H1 (cell line): ENCODE measurements around the gene GFAP. TPM values are rescaled to one million over a fixed set of nuclear protein-coding genes. Genes with fewer than 3 reads are reported as not detected.

Source experiments
- CTCF ChIA-PET: fragments of 300-600 bp; sonication (Branson Sonifier 250); formaldehyde crosslinking; loops from one replicate; lab custom pipeline; 2021; ENCODE audit not compliant: partially characterized antibody; lab: Charles Lee
- POLR2A ChIA-PET: fragments of 300-600 bp; sonication (Branson Sonifier 250); formaldehyde crosslinking; loops from one replicate; lab custom pipeline; 2021; ENCODE audit warnings: inconsistent platforms; ENCODE audit not compliant: partially characterized antibody; lab: Charles Lee
- DNase-seq, 2 experiments: peaks; one replicate each; pipeline versions ENCODE4 v3.0.0 to v3.0.0-alpha.2; 2010 to 2022; ENCODE audit warnings: low spot score in 2 of 2, low read depth in 1 of 2, mixed read lengths in 1 of 2
- FAIRE-seq: peaks from 2 replicates; lab custom pipeline; 2011; peaks lifted over from hg19 to GRCh38; lab: Jason Lieb, UNC
- H2AFZ ChIP-seq: 2 replicates; pipeline ENCODE4 v1.8.1; 2012; ENCODE audit warnings: low read length, inconsistent platforms
- H2AK5ac ChIP-seq: 2 replicates; pipeline ENCODE4 v1.6.1; 2013; ENCODE audit warnings: low read depth, low read length
- H2BK120ac ChIP-seq: replicated peaks from 2 replicates; pipeline ENCODE3; 2013; ENCODE audit warnings: low read depth, low read length, inconsistent platforms
- H2BK12ac ChIP-seq: 2 replicates; pipeline ENCODE4 v1.6.1; 2013; ENCODE audit warnings: low read depth, low read length
- H2BK15ac ChIP-seq: 2 replicates; pipeline ENCODE4 v1.6.1; 2013; ENCODE audit warnings: low read length
- H2BK20ac ChIP-seq: 2 replicates; pipeline ENCODE4 v1.6.1; 2013; ENCODE audit warnings: low read length
- H2BK5ac ChIP-seq: 2 replicates; pipeline ENCODE4 v1.6.1; 2013; ENCODE audit warnings: low read depth, low read length
- H3K14ac ChIP-seq: 2 replicates; pipeline ENCODE4 v1.6.1; 2013; ENCODE audit warnings: inconsistent platforms; ENCODE audit not compliant: insufficient read length
- H3K18ac ChIP-seq: 2 replicates; pipeline ENCODE4 v1.6.1; 2013; ENCODE audit warnings: low read length; ENCODE audit errors: extremely low read depth
- H3K23ac ChIP-seq: 2 replicates; pipeline ENCODE4 v1.6.1; 2013; ENCODE audit warnings: inconsistent platforms; ENCODE audit not compliant: insufficient read length
- H3K23me2 ChIP-seq: 2 replicates; pipeline ENCODE4 v1.6.1; 2013; ENCODE audit warnings: low read depth, low read length
- H3K27ac ChIP-seq: 2 replicates; pipeline ENCODE4 v1.6.1; 2011; ENCODE audit warnings: low read depth, low read length, inconsistent platforms
- H3K27me3 ChIP-seq, 4 experiments: replicated peaks in 1 of 4; 1 replicate in 1 of 4; 2 replicates in 3 of 4; pipeline versions ENCODE4 v1.6.1 to v1.8.1; 2011 to 2013; ENCODE audit warnings: low read length in 3 of 4, mild to moderate bottlenecking in 3 of 4, inconsistent platforms in 2 of 4, mixed read lengths in 2 of 4, moderate library complexity in 1 of 4; ENCODE audit not compliant: control insufficient read depth in 3 of 4, insufficient read depth in 3 of 4; ENCODE audit errors: extremely low read depth in 1 of 4
- H3K36me3 ChIP-seq, 4 experiments: 2 replicates each; pipeline versions ENCODE4 v1.6.1 to v1.8.1; 2011 to 2013; ENCODE audit warnings: mild to moderate bottlenecking in 4 of 4, low read length in 3 of 4, moderate library complexity in 2 of 4, control low read depth in 1 of 4, inconsistent platforms in 1 of 4; ENCODE audit not compliant: insufficient read depth in 4 of 4, control insufficient read depth in 2 of 4
- H3K4ac ChIP-seq: replicated peaks from 2 replicates; pipeline ENCODE3; 2013; ENCODE audit warnings: low read length, low read depth, mixed read lengths, inconsistent platforms; ENCODE audit not compliant: insufficient read length
- H3K4me1 ChIP-seq, 4 experiments: replicated peaks in 1 of 4; 1 replicate in 1 of 4; 2 replicates in 3 of 4; pipeline versions ENCODE4 v1.6.1 to v1.8.1; 2011 to 2013; ENCODE audit warnings: low read length in 3 of 4, inconsistent platforms in 2 of 4, mixed read lengths in 1 of 4; ENCODE audit not compliant: insufficient read depth in 4 of 4, control insufficient read depth in 3 of 4
- H3K4me2 ChIP-seq, 2 experiments: 2 replicates each; pipeline versions ENCODE4 v1.6.1 to v1.8.1; 2011 to 2013; ENCODE audit warnings: low read depth in 2 of 2, low read length in 2 of 2, control low read depth in 1 of 2, inconsistent platforms in 1 of 2, mild to moderate bottlenecking in 1 of 2; ENCODE audit not compliant: insufficient read depth in 1 of 2
- H3K4me3 ChIP-seq, 4 experiments: fragments of 200-600, 300-600 bp in 1 of 4; sonication (generic), shearing (Covaris generic), sonication (Bioruptor Twin) in 1 of 4; 2 replicates each; pipeline versions ENCODE4 v1.5.1 to v1.8.1; 2011 to 2016; ENCODE audit warnings: low read length in 4 of 4, low read depth in 3 of 4, control low read depth in 2 of 4, inconsistent platforms in 2 of 4, mild to moderate bottlenecking in 2 of 4, mixed read lengths in 1 of 4, moderate library complexity in 1 of 4; ENCODE audit not compliant: insufficient read depth in 2 of 4; ENCODE audit errors: extremely low read depth in 1 of 4
- H3K56ac ChIP-seq: replicated peaks from 2 replicates; pipeline ENCODE3; 2013; ENCODE audit warnings: low read depth, mild to moderate bottlenecking, mixed read lengths, low read length, inconsistent platforms; ENCODE audit not compliant: insufficient read length
- H3K79me1 ChIP-seq: 2 replicates; pipeline ENCODE4 v1.6.1; 2013; ENCODE audit warnings: low read depth, low read length, control low read depth
- H3K79me2 ChIP-seq, 2 experiments: 2 replicates each; pipeline versions ENCODE4 v1.6.1 to v1.8.1; 2012 to 2013; ENCODE audit warnings: low read length in 2 of 2, mild to moderate bottlenecking in 2 of 2, inconsistent platforms in 1 of 2; ENCODE audit not compliant: insufficient read depth in 2 of 2, control insufficient read depth in 1 of 2
- H3K9ac ChIP-seq, 4 experiments: replicated peaks in 1 of 4; 1 replicate in 1 of 4; 2 replicates in 3 of 4; pipeline versions ENCODE4 v1.6.1 to v1.8.1; 2011 to 2013; ENCODE audit warnings: low read depth in 3 of 4, low read length in 3 of 4, control low read depth in 2 of 4, mild to moderate bottlenecking in 2 of 4, moderate library complexity in 2 of 4, inconsistent platforms in 1 of 4; ENCODE audit errors: extremely low read depth in 1 of 4
- H3K9me3 ChIP-seq, 2 experiments: 2 replicates each; pipeline versions ENCODE4 v1.6.1 to v1.8.1; 2012 to 2013; ENCODE audit warnings: mild to moderate bottlenecking in 2 of 2, moderate library complexity in 2 of 2, control low read depth in 1 of 2, inconsistent platforms in 1 of 2, low read depth in 1 of 2, low read length in 1 of 2, mixed read lengths in 1 of 2; ENCODE audit not compliant: insufficient read depth in 2 of 2
- H4K20me1 ChIP-seq, 2 experiments: replicated peaks in 1 of 2; 2 replicates each; pipeline versions ENCODE3 to v1.8.1; 2011 to 2013; ENCODE audit warnings: inconsistent platforms in 2 of 2, low read length in 2 of 2, mild to moderate bottlenecking in 1 of 2; ENCODE audit not compliant: insufficient read depth in 2 of 2, control insufficient read depth in 1 of 2
- H4K5ac ChIP-seq: 2 replicates; pipeline ENCODE4 v1.6.1; 2013; ENCODE audit warnings: low read length, low read depth, mixed read lengths, inconsistent platforms; ENCODE audit not compliant: insufficient read length
- H4K8ac ChIP-seq: 2 replicates; pipeline ENCODE4 v1.8.0; 2013; ENCODE audit warnings: mild to moderate bottlenecking, moderate library complexity, low read length, inconsistent platforms; ENCODE audit not compliant: insufficient read depth; ENCODE audit errors: extremely low read depth
- H4K91ac ChIP-seq: replicated peaks from 2 replicates; pipeline ENCODE3; 2013; ENCODE audit warnings: low read length, mixed read lengths, inconsistent platforms; ENCODE audit not compliant: insufficient read length
- BACH1 ChIP-seq: IDR thresholded peaks from 2 replicates; pipeline ENCODE4 v1.6.1; 2012; ENCODE audit warnings: low read length, improper control_type of control experiment
- CBX8 ChIP-seq: fragments of 300-800, 300-1000 bp; sonication (generic); IDR thresholded peaks from 2 replicates; pipeline ENCODE4 v1.7.1; 2016; ENCODE audit warnings: low read depth, low read length, borderline replicate concordance
- GABPA ChIP-seq: IDR thresholded peaks from 2 replicates; pipeline ENCODE4 v1.6.1; 2011; ENCODE audit warnings: mild to moderate bottlenecking, low read length, moderate library complexity, borderline replicate concordance; ENCODE audit not compliant: insufficient read depth
- POU5F1 ChIP-seq: IDR thresholded peaks from 2 replicates; pipeline ENCODE4 v1.6.1; 2011; ENCODE audit warnings: low read depth, mild to moderate bottlenecking, low read length, moderate library complexity
- WGBS, 2 experiments: shearing (Covaris generic) in 1 of 2; methylation state at CpG; one replicate each; pipeline versions ENCODE4 v1.1.6 to v1.1.7; 2013 to 2015; ENCODE audit warnings: low lambda C conversion rate in 2 of 2, mixed read lengths in 2 of 2, inconsistent platforms in 1 of 2, low coverage in 1 of 2, missing lambda C conversion rate in 1 of 2; ENCODE audit not compliant: insufficient replicate concordance in 2 of 2, insufficient coverage in 1 of 2, insufficient read length in 1 of 2; ENCODE audit errors: extremely low coverage in 1 of 2, missing lambda C conversion rate in 1 of 2; 5-methylcytosine and 5-hydroxymethylcytosine counted together
- polyA plus RNA-seq, 7 experiments: library from polyadenylated mRNA; depleted of rRNA in 3 of 7; stranded (reverse) in 5 of 7; unstranded in 2 of 7; fragments of >200 nt in 5 of 7; fragments of 200-250 nt in 2 of 7; gene quantifications; 1 replicate in 5 of 7; 2 replicates in 1 of 7; 4 replicates in 1 of 7; pipeline versions ENCODE4 v1.2.1 to v1.2.3, GENCODE V29; 2011 to 2013; ENCODE audit warnings: missing spikeins in 2 of 7, mixed read lengths in 2 of 7
- total RNA-seq: library from RNA; stranded (reverse); fragmentation: NEBNext Ultra II Directional; extraction: Animal tissue kit (Norgen Biotek cat#: 25700); gene quantifications from 2 replicates; pipeline ENCODE4 v1.2.1, GENCODE V29; 2021

GFAP gene
- total and polyA plus RNA-seq, 2 of the 8 experiments (the other 6 are each of a cell fraction or from before 2014, with no cell fraction given) = 1.3 to 1.5 TPM

DNA sequence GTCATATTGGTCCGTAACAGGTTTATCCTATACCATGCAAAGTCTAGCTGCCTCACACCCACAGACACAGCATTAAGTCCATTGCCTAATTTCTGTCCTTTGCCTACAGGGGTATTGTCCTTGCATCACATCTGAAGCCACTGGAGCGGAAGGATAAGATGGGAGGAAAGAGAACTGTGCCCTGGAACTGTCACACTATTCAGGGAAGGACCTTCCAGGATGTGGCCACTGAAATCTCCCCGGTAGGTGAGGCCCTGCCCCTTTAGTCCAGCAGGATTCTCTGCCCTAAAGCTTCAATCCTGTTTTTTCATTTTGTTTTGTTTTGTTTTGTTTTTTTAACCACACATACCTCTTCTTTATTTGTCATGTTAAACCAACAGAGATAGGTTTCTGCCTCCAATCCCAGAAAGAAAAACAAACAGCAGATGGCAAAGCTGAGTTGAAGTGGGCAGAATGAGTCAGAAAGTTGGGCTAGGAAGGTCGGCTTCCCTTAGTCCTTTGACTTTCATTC, 13.8 kb downstream of the GFAP start:
- no peak overlapping the region for H2BK20ac ChIP-seq
- no peak overlapping the region for H4K8ac ChIP-seq
- no peak overlapping the region for H2AK5ac ChIP-seq
- DNase-seq = no peak
- 0 out of 2 replicates have a peak, but pooled peaks cover 2% of the 10 kb centered on the region for H3K79me1 ChIP-seq
- H3K14ac ChIP-seq = no peak overlapping the region
- no peak overlapping the region for H3K23ac ChIP-seq
- TF ChIP-seq GABPA (no peak), POU5F1 (no peak), CBX8 (no peak), BACH1 (no peak)
- TF ChIP-seq, all 59 proteins: peak for 0
- Histone ChIP-seq H3K4me3 (no peak overlapping the region), H3K18ac (no peak overlapping the region), H3K9ac (no peak overlapping the region), H3K36me3 (no peaks in the 10 kb centered on the region), H4K20me1 (no peaks in the 10 kb centered on the region), H2AFZ (no peak overlapping the region), H3K4me1 (peaks cover 0 to 5% (median 3%) of the 10 kb centered on the region in 4 experiments; a peak in 2 of 7 replicates), H3K9me3 (no peaks in the 10 kb centered on the region), H3K27me3 (no peaks in the 10 kb centered on the region; a peak in 1 of 7 replicates), H3K56ac (no peak overlapping the region), H2BK120ac (no peak overlapping the region), H2BK15ac (no peak overlapping the region), H3K23me2 (peaks cover 4% of the 10 kb centered on the region; the same call in 1 of the 2 replicates), H2BK5ac (no peak overlapping the region), H3K4me2 (no peak overlapping the region), H4K5ac (no peak overlapping the region), H2BK12ac (no peak overlapping the region), H3K27ac (no peak overlapping the region), H3K79me2 (peaks cover 0 to 25% of the 10 kb centered on the region in 2 experiments; a peak in 3 of 4 replicates), H3K4ac (no peak overlapping the region), H4K91ac (no peak overlapping the region)
- FAIRE-seq = no peak
- 87% methylated on average over 4 of the region's 4 CpGs; no CpG with 5 or more reads in 1 of the 2 experiments for WGBS, 2 experiments
- CTCF ChIA-PET = interaction anchor here (0.6 to 5.8 kb wide), 8 partner anchors 10 to 490 kb away, joined by 3 to 36 read pairs (median 6); no protein-coding TSS in a partner anchor
- POLR2A ChIA-PET = interaction anchor here (3.5 kb wide), 1 partner anchor 10 kb away, joined by 23 read pairs; no protein-coding TSS in a partner anchor
